Stimulated activated CD4-positive, alpha-beta T cell treated with anti-CD3 and anti-CD28 coated beads, Interleukin-12 subunit alpha, Interleukin-12 subunit beta, amount 100 ng/mL, for 4 hours (primary cell): ENCODE measurements around the gene PSD2.

Experiments
- DNase-seq: peaks from one replicate; pipeline ENCODE4 v3.0.0-alpha.2; 2020

PSD2 gene

DNA sequence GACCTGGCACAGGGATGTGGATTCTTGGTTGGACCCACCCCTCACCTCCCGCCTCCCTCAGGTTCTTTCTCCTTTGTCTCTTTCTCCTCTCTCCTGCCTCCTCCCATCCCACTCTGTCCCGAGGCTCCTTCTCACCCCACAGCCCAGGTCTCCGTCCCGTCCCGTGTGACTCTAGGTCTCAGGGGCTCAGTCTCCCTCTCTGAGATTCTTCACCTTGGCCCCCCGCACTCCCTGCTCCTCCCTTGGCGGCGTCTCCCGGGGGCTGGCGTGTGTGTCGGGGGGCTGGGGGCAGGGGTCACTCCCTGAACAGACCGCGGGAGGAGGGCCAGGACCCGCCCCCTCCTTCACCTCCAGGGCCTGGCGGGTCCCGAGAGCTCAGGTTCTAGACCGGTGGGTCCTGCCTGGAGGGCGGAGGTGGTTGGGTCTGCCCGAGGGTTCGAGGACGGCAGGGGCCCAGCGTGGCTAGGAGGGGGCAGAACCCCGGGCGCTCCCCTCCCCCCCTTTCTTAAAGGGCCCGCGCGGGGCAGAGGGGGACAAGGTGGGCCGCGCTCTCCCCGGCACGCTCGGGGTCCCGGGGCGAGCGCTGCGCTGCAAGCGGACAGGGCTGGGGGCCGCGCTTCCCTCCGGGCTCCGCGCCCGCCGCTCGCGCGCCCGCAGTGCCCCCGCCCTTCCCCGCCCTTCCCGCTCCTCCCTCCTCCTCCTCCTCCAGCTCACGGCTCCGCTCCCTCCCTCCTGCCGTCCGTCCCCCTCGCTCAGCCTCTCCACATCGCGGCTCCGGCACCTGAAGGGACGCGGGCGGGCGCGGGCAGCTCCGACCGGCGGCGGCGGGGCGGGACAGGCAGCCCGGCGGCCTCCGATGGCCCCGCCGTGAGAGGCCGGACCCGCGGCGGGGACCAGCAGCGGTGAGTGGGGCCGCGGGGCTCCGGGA, at the start of gene PSD2:
PSD2 (plus strand) TSS at position 735 of the 928 bp plus-strand sequence. CDS start 13,633 bp downstream, outside the sequence.
- peak; percentile 36 for DNase-seq

DNA sequence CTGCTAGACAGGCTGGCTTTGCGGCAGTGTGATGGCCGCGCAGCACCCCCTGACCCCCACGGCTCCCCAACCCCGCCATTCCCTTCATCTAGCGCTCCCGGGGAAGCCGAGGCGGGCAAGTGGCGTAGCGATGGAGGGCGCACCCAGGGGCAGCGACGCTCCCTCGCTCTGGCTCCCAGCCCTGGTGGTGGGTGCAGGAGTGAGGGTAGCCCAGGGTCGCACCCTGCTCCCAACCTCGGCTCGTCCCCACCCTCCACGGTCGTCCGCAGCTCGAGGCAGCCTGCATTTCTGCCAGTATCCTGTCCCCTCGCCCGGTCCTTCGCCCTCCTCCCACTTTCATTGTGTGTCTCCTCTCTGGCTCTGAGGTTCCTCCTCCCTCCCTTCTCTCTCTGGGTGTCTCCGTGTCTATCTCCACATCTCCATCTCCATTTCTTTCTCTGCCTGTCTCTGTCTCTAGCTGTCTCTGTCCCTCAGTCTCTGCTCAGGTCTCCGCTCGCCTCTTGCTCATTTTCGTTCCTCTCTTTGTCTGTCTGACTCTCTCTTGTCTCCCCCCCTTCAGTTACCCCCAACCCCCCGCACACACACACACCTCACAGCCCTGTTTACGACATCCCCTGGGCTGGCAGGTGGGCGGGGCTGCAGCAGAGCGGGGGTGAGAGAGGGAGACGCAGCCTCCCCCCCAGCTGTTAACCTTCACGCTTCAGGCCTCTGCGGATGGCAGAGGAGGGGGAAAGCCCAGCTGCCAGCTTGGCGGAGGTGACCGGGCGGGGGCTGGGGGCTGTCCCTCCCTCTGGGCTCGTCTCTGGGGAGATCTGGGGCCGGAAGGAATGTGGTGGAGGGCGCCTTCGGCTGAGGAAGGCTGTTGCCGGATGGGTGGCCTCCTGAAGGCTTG, 48.7 kb upstream of the PSD2 start:
- DNase-seq = peak; percentile 64

DNA sequence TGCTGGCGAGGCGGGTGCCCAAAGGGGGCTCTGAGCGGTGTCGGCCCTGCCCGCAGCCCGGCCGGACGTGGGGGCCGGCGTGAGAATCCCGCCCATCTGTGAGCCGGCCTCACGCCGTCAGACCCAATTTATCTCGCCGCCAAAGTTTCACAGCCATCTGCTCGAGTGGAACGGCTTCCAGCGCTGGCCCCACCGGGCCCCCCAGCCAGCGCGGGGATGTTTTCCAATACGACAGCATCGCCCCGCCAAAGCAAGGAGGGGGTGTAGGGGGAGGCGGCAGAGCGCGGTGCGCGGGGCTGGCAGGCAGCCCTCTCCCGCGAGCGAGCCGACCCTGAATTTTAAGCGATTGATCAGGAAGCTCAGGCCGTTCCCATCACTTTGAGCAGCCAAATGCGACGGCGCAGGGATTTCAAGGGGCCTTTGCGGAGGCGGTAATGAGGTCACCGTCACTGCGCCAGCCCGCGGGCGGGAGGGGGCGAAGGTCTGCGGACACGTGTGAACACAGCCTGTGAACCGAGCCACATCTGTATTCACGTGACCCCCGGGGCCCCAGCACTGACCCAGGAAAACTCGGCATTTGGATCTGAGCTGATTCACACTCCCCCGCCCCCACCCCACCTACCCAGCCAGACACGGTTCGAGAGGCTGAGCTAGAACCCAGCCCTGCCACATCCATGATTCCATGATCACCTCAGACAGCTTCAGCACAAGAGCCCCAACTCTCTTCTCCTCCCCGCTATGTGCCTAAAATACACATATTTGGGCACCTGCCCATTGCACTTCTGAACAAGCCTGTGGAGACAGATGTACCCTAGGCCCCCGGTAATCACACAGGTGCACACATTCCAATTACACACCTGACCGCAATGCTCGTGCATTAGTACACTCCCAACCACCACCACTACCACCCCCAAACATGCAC, 47.8 kb upstream of the PSD2 start:
- DNase-seq = peak; percentile 43

DNA sequence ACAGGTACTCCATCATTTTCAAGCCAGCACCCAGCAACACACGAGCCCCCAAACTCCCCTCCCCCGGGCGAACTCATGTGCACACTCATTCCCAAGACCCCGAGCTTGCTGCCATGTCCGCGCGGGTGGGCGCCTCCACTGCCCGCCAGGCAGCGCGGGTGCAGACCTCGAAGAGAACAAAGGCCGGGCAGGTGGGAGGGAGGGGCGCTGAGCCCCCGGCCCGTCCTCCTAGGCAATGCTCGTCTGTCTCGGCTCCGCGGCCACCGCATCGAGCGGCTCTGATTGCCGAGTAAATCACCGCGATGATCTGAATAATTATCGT, 47.1 kb upstream of the PSD2 start:
- DNase-seq = no peak

DNA sequence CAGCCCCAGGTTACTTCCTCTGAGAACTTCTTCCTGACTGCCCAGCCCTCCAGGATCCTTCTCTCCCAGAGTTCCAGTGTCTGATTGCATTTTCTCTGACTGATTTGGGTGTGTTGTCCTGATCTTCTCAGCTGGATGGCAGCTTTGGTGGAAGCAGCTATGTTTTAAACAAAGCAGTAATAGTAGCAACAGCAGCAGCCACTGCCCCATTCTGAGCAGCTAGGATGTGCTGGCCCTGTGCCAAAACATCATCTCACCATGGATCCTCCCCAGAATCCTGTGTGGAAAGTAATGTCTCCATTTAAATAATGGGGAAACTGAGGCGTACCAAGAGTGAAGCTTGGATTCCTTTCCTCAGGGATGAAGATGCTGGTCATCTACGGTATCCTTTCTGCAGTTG, 46.4 kb upstream of the PSD2 start:
- DNase-seq = no peak

DNA sequence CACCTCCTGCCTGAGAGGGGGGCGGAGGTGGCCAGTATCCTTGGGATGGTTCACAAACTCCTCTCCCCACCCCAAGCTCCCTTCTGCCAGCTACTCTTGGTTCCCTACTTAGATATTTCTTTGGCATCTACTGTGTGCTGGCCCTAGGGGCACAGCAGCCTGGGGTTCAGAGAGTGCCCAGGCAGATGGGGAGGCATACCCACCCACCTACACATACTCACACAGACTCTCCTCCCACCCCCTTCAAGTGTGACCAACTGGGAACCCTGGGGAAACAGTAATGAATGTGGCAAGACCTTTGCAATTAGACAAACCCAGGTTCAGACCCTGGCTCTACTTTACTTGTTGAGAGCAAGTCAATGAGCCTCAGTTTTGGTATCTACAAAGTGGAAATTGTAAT, 44.4 kb upstream of the PSD2 start:
- no peak for DNase-seq

DNA sequence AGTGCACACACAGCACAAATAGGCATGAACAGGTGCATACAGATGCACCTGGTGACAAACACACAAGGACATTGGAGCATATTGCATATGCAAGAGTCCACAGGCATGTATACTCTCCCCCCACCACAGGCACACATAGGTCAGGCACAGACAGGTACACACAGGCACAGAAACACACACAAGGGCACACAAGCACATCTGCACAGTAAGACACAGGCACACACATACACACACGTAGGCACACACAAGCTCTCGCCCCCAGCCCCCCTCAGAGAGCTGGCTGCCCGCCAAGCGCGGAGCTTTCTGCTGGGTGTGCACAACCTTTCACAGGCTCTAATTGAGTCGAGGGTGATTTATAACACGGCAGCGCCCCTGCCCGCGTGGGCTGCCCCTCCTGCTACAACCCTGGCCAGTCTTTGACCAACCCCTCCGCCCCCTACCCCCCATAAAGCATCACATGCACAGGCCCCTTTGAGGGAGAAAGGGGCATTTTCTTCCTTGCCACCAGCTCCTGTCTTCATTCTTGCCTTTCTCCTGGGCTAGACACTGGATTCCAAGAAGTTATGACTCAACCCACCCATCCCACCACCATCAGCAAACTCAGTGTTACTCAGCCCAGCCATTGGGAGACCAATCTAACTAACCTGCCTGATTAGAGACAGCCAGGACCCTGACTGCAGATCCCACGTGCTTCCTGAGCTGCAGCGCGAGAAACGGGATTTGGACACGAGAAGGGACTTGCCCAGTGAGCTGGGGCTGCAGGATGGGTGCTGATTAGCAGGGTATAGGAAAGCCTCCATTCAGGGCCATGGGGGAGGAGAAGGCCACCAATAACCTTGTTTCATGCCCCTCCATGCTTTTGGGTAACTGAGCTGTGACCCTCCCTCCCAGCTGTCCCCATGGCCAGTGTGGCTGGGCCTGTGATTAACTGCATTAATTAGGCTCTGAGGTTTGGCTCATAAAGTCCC, 42.8 kb upstream of the PSD2 start:
- no peak for DNase-seq

DNA sequence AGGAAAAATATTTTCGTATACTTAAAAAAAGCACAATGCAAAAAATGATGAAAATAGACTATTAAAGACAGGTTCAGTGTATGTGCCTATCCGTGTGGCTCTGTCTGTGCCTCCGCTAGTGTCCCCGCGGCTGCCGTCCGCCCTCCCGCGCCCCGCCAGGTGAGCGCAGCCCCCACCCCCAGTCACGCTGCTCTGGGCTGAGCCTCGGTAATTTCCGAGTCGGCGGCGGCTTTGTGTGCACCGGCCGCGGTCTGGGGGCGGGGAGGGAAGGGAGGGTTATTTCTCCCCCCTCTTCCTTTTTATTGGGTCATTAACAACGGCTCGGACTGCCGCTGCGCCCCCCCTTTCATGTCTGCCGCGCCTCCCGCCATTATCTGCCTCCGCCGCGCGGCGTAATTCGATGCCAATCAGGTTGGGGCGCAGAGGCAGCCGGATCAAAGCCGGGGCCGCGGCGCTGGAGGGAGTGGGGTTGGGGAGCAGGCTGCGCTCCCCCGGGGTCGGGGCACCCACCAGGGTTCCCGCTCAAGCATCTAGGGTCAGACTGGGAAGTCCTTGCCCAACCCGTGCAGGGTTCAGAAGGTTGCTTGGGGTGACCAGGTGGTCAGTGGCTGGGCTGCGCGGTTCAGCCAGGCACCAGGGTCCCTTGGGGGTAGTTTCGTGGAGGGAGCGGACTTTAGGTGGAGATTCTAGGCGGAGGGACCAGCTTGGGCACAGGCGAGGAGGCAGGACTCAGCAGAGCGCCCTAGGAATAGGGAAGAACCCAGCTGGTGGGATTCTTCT, 39.5 kb upstream of the PSD2 start:
- peak; percentile 16 for DNase-seq

DNA sequence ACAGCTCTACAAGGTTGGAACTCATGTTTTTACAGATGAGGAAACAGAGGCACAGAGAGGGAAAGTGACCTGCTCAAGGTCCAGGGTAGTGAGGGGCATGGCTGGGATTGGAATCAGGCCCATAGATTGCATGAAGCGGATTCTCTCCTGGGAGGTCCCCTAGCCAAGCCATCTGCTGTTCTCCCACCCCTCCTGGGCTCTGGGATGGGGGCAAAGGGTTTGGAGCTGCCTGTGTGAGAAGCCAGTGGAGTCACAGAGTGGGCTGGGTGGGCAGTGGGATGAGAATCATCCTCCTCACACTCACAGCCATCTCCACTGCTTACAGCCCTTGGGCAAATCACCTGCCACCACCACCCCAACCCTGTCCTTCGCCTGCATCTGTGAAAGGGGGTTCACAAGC, 38.6 kb upstream of the PSD2 start:
- DNase-seq = no peak

DNA sequence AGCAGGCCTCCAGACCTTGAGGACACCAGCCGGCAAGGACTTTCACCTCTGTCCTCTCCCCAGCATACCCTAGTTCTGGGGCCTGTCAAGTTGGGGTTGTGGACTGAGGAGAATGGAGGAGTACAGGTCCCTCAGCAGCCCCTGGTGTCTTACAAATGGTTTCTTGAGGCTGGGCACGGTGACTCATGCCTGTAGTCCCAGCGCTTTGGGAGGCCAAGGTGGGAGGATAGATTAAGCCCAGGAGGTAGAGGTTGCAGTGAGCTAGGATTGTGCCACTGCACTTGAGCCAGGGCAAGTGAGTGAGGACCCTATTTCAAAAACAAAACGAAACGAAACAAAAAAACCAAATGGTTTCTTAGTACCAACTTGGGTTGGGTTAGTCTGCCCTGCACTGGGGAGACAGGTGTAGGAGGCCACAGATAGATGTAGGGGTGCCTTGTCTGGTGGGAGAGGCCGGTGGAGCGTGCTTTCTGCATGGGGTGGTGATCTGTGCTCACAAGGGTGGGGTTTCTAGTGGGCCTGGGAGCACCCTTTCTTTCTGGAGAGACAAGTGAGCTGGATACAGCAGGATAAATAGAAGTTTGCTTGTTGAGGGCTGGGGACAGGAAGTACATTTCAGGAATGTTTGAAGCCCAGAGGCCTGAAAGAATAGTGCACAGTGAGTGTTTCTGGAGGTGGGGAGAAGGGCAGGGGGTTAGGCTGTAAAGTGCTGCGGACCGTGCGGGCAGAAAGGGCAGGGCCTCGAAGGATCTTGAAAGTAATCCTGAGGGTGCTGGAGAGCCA, 37.7 kb upstream of the PSD2 start:
- no peak for DNase-seq

DNA sequence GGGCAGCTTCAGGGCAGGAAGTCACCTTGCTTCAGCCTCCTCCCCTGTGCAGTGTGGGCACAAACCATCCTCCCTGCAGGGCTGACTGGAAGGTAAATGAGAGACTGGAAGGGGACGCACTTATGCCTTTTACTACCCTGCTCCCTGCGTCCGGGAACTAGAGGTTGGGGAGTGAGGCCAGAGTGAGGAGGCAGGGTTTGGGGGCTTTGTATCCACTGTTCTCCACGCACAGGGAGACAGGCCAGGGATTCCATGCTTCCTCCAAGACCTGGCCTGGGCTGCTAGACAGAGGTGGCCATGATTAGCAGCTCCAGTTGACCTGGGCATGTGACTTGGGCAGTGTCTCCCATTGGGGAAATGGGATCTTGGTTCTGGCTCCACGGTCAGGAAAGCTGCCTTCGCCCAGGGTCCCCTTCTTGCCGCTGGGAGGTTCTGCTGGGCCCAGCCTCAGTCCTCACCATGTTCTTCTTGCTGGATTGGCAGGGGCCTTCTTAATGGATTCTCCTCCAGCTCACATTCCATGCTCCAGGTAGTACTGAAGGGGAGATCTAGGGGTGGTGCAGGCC, 37.0 kb upstream of the PSD2 start:
- no peak for DNase-seq

DNA sequence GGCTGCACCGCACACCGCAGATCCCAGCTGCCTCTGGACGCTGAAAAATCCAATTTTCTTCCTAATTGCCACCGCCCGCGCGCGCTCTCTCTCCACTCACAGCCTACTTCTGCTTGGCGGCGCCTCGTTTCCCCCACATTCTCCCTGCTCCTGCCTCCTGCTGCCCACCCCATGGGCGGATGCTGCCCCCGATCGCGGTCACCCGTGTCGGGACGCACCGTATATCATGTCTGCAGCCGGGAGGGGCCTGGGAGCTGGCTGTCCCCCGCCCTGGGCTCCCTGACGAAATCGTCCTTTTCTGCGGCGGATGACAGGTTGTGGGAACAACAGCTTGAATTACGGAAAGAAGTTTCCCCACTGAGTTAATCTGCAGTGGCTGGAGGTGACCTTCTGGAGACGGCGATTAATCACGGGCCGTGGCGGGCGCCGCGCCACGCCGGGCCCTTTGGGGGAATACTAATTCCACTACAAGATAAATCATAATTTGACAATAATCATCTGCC, 36.3 kb upstream of the PSD2 start:
- no peak for DNase-seq

DNA sequence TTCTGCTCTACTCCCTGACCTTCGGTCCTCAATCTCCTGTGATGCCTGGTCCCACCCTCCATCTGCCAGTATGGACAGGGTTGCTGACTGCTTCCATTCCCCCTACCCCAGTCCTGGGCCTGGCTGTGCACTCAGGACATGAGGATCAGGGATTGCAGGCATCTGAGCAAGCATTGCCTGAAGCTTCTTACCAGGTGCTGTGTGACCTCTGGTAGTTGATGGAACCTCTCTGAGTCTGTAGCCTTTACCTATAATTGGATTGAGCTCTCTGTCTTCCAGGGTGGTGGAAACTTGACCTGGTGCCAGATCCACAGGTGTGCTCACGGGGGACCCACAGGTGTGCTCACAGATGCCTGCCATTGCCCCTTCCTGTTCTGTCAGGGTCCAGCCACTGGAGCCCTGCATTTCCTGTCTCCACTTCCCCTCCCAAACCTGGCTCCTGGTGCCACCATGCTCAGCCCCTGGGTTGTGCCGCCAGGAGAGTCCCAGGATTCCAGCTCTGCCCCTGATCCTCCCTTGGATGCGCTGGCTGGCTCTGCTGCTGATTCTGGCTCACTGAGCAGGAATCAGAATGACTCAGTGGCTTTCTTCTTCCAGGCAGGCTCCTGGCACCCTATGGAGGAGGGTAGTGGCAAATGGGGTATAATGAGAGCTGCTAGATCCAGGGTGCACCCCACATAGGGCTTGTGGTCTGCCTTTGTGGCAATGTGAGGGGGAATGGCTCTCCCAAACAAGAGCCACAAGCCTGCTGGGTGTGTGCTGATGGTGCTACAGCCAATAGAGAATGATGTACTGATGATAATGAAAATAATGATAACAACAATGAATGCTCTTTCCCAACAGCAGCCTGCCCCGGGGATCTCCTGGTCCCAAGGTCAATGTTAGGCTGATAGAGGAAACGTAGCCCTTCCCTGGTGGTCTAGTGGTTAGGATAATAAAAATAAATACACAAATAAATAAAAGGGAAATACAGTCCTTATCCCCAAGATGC, 35.2 kb upstream of the PSD2 start:
- DNase-seq = no peak

DNA sequence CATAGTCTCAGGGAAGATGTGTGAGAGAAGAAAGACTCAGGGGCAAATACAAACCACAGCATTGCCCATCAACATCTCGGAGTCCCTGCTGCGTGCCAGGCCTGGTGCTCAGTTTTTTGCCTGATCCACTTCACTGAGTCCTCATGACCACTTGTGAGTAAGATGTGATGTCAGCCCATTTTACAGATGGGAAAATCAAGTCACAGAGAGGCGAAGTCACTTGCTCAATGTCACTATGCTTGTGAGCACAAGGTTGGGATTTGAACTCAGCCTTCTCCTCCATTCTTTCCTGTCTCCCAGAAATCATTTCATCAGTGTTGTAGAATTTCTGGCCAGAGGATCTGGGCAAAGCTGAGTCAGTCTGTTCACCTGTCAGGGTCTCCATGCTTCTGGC, 34.6 kb upstream of the PSD2 start:
- no peak for DNase-seq

DNA sequence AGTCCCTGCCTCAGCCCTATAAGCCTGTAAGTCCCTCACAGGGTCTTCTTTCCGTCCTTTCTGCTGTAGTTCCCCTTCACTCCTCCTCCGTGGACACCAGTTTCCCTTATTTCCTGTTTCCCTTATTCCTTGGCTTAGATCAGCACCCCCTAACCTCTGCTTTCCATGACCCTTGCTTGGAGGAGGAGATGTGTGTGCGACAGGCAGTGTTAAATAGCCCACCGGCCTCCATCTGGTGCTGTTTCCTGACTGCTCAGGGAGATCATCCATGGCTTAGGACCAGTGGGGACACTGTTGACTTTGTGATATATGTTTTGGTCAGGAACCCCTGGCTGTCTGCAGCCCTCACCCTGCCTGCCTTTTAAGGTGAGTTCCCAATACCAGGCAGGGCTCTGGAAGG, 34.1 kb upstream of the PSD2 start:
- DNase-seq = no peak

DNA sequence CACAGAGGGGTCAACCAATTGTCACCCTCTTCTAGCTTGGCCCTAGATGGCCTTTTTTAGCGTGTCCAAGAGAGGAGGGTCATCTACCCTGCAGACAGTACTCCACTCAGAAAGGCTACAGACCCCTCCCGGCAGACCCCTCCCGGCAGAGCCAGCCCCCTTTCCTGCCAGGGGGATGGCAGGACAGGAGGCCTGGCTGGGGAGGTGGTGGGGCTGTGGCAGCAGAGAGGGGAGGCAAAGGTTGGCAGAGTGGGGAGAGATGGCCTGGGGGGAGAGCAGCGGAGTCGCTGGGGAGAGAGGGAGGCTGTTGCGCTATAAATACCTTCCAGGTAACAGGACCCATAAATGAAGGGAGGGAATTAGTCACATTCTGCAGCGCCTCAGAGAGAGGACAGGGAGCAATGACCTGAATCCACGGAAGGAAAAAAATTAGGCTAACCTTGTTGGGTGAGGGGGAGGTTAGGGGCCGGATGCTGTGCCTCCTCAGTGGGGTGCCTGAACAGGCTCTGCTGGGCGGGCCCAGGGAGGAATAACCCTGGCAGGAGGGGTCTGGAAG, 32.9 kb upstream of the PSD2 start:
- no peak for DNase-seq

DNA sequence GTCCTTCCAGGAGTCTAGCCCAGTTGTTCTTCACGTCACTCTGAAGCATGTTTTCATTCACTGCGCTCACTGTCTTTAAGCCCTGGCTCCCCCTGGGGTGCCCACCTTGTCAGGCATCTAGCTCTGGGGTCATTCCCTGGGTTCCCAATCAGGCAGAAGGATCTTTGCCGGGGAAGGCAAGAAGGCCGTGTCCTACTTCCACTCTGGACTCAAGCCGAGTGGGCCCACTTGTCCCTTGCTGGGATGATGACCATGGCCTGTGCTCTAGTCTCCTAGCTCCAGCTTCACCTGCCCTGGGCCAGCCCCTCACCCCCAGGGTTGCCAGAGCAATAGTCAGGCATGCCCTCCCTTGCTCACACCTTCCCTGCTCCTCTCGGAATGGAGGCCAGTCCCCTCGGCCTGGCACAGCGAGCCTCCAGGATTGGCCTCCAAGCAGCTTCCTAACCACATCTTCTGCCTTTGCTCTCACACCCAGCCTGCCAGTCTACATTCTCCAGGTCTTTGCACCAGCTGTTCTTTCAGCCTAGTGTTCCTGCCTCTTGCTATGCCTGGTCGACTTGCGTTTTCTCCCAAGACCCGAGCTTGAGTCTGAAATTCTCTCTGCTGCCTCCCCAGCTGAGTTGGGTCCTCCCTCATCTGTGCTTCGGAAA, 32.2 kb upstream of the PSD2 start:
- no peak for DNase-seq
